ENCODE data around the gene KCNC3.

The KCNC3 gene

DNA sequence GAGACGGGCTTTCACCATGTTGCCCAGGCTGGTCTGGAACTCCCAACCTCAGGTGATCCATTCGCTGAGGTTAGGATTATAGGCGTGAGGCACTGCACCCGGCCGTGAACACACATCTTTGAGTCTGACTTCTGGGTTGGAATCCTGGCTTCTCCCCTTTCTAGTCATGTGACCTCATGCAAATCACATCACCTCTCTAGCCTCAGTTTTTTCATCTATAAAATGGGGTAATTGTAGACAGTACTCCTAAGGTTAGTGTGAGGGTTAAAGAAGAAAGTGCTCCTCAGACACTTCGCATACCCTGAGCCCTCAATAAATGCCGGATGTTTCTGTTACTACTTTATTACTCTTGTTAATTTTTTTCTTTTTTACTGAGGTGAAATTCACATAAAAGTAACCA lies 55.4 kb downstream of the KCNC3 start:
- no peak for DNase-seq

DNA sequence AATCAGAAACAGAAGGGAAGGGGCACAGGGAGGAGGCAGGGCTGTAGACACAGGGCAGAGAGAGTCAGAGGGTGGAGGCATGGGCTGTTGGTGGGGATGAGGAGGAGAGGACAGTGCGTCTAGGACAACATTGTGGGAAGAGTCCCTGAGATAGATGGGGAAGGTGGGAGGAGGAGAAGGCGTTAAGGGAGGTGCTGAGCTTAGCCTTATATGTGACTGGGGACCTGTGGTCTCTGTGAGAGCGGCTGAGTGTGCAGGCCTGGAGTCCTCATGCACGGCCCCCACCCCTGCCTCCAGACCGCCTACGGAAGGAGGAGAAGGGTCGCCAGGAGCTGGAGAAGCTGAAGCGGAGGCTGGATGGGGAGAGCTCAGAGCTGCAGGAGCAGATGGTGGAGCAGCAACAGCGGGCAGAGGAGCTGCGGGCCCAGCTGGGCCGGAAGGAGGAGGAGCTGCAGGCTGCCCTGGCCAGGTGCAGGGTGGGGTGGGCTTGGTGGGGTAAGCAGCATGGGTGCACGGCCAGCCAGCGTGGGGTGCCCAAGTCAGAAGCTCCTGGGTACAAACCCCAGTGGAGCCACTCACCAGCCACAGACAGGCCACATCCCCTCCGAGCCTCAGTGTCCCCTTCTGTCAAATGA lies 56.8 kb downstream of the KCNC3 start:
- DNase-seq, result no peak

GRCh38 chr19:50269653-50270052 lies 59.5 kb downstream of the KCNC3 start:
- no peak for DNase-seq

DNA sequence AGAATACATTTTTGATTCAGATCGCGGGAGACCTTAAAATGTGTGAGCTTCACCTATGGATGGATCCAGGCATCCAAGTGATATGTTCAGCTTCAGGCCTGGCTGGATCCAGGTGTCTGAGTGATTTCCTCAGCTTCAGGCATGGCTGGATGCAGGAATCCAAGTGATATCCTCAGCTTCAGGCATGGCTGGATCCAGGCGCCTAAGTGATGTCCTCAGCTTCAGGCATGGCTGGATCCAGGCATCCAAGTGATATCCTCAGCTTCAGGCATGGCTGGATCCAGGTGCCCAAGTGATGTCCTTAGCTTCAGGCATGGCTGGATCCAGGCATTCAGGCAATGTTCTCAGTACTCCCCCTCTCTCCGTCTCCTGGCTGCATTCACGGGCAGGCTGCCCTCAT lies 60.7 kb downstream of the KCNC3 start:
- DNase-seq, result no peak

DNA sequence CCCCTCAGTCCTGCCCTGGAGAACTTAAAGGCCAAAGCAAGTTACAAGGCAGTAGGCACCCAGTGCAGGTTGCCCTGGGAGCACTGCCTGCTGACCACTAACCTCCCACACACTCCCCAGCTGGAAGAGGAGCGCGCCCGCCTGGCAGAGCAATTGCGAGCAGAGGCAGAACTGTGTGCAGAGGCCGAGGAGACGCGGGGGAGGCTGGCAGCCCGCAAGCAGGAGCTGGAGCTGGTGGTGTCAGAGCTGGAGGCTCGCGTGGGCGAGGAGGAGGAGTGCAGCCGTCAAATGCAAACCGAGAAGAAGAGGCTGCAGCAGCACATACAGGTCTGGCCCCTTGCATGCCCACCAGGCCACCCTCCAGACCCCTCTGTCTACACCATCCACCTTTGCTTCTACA lies 61.1 kb downstream of the KCNC3 start:
- DNase-seq, result no peak

- no peak for DNase-seq
Measured at GRCh38 chr19:50266896-50267295, 62.3 kb downstream of the KCNC3 start.

GRCh38 chr19:50266041-50266440 lies 63.1 kb downstream of the KCNC3 start:
- DNase-seq, result no peak

- no peak for DNase-seq
Measured at GRCh38 chr19:50264483-50265186, 64.5 kb downstream of the KCNC3 start.

- DNase-seq, result no peak
Measured at GRCh38 chr19:50263176-50263575, 66.0 kb downstream of the KCNC3 start.

Data from central memory CD4-positive, alpha-beta T cell (primary cell).